GM18868 (cell line): ENCODE measurements around the gene EPB41.
A peak's percentile ranks its signal among the peaks of the same experiment; 100 is the strongest.
"Not testable (repeated sequence)": the region's sequence is repeated elsewhere in the genome, so short reads cannot be mapped to it uniquely, and the experiment has no call there.

ENCODE experiments used
- ATAC-seq: cut with Tn5 transposase; IDR thresholded peaks from one replicate; pipeline ENCODE4 v1.9.1; 2021; ENCODE audit warnings: mild to moderate bottlenecking, moderate library complexity; ENCODE audit not compliant: unreplicated experiment

EPB41 gene

DNA sequence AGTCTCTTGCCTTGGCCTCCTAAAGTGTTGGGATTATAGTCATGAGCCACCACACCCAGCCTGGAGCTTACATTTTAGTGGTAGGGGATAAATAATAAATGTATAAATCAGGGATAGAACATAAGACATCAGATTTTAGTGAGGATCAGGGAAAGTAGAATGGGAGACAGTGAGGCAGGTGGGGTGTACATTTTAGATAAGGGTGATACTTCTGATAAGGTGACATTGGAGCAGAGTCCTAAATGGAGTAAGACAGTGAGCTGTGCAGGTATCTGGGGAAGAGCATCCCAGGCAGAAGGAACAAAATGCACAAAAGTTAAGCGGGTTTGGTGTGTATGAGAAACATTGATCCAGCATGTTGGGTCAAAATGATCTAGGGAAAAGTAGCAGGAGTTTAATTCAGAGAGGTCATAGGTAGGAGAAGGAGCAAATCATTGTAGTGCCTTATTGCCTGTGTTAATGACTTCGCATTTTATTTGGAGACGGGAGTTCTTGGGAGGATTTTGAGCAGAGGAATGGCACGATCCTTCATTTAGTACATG, 11.1 kb downstream of the EPB41 start:
- no peak for ATAC-seq

DNA sequence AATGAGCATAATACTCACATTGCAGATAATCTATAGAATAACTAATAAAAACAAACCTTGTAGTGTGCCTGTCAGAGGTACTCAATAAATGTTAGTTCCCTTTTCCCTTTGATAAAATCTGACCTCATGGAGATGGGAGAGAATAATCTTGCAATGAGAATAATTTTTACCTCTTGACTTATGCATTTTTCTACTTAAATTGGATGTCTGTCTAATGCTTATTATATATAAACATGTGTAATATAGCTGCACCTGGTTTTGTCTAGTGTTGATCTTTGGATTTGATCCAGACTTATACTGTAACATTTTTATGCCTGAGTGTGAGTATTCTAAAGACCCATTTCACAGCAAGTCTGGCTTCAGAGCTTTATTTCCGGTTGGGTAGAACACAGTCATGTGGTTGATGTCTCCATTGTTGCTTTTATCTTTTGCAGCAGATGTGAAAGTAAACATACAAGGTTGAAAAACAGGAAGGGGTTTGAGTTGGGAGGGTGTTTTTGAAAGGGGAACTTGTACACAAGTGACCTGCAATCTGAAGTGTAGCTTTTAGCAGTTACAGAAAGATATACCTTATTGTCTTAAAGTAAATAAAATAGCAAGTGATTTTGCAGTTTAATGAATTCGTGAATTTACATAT, 12.4 kb downstream of the EPB41 start:
- peak; percentile 84 for ATAC-seq

DNA sequence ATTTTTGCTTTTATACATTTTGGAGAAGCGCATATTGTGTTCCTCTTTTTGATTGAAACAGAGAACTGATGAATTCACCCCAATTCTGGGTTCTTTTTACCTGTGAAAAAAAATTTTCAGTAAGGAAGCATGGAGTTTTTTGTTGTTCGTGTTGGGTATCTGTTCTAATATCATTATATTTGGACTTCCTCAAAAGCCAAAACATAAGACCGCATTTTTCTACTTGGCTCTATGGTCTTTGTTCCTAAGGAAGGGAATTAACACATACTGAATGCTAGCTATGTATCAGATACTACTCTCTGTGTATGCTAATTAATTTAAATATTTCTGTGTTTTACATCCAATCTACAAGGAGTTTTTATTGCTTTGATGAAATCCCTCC, 12.9 kb downstream of the EPB41 start:
- ATAC-seq = no peak

DNA sequence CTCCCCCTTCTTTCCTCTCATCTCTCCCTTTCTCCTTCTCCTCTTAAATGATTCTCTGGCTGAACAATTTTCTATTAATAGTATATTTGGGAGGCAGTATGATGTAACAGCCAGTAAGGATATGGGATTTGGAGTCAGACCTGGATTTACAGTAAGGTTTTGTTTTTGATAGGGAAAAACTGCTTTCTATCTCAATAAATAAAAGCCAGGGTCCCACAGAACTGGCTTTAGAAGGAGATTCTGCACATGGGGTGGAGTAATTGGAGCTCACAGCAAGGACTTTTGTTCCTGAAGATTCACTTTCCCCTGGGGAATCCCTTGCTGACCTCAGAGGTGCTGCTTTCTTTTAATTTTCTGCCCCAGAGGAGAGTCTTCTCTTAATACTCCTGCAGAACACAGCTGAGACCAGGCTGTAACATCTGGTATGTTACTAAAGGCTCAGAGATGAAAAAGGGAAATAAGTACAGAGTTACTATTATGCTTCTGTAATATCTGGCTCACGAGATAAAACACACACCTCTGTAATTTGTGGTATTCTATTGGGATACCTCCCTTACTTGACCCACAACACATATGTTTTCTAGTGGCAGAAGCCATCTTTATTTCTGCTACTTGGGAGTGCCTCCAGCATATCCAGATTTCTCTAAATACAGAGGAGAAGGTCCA, 13.4 kb downstream of the EPB41 start:
- no peak for ATAC-seq

DNA sequence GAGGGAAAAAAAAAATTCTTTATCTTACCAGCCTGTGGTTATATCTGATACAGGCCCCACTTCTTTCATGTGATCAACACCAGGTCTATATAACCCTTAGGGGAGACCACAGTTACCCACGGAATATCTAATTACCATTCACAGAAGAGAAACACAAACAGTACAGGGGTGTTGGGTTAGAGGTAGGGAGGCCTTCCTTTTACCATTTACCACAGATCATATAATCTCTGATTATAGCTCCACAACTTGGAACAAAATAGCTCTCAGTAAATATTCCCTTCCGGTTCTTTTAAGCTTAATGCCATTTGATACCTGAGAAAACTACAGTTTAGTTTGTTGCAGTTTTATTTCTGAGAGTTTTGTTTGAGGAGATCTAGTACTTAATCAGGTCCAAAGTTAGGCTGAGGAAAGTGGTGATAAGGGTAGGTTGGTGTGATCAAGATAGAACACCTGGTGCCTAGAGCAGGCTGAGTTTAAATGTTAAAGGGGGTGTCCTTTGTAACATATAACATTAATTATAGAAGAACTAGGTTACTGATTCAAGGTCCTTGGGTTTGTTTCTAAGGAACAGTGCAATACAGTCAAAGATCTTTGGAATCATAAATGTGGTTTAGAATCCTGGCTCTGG, 14.1 kb downstream of the EPB41 start:
- no peak for ATAC-seq

DNA sequence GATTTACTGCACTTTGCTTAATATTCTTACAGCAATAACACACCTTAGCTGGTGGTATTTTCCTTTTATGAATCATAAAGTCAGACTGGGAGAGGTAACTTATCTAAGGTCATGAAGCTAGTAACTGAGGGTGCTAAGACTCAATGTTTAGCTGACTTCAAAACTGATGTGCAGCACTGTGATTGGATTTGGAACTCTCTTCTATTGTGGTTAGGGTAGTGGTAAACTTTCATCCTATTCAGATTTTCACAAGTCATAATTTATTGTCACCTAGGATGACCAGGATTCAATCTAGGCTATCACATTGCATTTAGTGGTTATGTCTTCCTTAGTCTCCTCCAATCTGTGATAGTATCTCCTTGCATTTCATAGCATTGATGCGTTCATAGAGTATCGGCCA, 18.9 kb downstream of the EPB41 start:
- no peak for ATAC-seq

DNA sequence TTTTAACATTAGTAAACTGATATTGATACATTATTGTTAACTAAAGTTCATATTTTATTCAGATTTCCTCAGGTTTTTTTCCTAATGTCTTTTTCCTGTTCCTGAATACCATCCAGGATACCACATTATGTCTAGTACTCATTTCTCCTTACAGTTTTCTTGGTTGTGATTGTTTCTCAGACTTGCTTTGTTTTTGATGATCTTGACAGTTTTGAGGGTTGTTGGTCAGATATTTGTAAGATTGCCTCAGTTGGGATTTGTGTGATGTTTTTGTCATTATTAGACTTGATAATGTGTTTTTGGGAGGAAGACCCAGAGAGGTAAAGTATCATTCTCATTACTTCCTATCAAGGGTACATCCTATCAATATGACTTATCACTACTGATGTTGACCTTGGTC, 19.5 kb downstream of the EPB41 start:
- ATAC-seq = no peak

DNA sequence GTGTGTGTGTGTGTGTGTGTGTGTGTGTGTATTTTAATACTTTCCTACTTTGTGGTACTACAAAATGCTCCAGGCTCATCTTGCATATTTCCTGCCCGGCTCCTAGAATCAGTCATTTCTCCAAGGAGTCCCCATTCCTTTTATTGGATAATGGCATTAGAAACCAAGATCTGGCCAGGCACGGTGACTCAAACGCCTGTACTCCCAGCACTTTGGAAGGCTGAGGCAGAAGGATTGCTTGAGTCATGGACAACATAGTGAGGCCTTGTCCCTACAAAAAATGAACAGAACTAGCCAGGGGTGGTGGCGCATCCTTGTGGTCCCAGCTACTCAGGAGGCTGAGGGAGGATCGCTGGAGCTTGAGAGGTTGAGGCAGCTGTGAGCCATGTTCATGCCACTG, 20.3 kb downstream of the EPB41 start:
- no peak for ATAC-seq

DNA sequence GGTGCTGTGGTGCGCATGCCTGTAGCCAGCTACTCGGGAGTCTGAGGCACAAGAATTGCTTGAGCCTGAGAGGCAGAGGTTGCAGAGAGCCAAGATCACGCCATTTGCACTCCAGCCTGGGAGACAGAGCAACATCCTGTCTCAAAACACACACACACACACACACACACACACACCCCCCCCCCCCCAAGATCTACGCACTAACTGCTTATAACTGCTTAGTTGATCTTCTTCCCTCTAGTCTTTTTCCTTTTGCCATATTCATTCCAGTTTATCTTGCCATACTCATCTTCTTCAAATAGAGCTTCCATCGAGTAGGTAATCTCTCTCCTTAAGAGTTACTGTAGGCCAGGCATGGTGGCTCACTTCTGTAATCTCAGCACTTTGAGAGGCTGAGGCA, 20.9 kb downstream of the EPB41 start:
- no peak for ATAC-seq

DNA sequence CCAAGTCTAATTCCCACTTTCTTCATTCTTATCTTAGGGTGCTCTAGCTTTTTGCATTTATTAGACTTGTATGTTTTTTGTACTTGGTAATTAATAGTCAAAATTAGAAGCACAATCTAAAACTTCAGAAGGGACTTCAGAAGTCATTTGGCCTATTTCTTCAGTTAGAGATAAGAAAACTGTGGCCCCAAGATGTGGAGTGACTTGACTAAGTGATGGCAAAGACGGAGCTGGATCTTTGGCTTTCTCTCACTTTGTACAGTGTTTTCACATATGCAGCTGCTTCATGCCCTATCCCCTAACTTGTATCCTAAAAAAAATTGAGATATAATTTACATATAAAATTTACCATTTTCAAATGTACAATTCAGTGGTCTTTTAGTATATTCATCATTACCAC, 21.7 kb downstream of the EPB41 start:
- ATAC-seq = no peak

DNA sequence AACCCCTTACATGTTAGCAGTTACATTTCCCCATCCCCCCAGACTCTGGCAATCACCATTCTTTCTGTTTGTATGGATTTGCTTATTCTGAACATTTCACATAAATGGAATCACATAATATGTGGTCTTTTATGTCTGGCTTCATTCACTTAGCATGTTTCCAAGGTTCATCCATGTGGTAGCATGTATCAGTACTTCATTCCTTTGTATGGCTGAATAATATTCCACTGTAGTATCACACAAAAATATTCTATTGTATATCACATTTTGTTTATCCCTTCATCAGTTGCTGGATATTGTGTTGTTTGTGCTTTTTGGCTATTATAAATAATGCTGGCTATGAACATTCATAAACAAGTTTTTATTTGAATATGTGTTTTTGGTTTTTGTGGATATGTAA, 22.2 kb downstream of the EPB41 start:
- no peak for ATAC-seq

DNA sequence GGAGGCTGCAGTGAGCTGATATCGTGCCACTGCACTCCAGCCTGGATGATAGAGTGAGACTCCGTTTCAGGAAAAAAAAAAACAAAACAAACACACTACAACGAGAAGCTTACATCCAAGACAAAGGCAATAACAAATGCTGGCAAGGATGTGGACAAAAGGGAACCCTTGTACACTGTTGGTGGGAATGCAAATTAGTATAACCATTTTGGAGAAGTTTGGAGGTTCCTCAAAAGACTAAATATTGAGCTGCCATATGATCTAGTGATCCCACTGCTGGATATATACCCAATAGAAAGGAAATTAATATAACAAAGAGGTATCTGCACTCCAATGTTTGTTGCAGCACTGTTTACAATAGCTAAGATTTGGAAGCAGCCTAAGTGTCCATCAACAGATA, 29.2 kb downstream of the EPB41 start:
- ATAC-seq = not testable (repeated sequence)

DNA sequence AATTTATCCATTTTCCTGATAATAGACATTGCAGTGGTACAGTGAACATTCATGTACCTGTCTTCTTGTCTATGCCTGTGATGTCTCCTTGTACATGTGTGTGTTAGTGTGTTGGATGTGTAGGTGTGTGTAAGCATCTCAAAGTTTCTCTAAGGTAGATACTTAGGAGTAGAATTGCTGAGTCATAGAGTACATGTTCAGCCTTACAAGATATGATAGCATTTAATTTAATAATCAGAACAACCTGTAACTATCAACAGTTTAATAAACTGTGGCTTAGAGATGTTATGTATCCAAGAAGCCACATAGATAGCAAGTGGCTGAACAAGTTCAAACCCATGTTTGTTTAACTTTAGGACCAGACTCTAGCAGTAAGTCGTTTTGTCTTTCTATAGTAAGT, 35.6 kb downstream of the EPB41 start:
- no peak for ATAC-seq

DNA sequence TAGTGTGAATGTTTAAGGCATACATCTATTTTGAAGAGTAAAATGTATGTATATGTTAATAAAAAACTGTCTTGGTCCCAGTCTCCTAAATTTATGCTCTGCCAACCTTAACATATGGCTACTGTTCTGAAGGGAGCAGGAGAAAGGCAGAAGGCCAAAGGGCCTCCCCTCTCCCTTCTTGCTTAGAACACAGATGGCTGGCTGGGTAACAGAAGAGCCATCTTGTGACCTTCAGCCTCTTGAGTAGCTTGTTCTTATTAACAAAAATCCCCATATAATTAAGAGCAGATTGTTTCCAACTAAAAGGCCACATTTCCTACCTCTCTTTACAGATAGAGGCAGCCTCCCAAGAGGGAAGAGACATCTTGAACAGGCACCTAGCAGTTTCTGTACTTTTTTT, 36.1 kb downstream of the EPB41 start:
- ATAC-seq = no peak

DNA sequence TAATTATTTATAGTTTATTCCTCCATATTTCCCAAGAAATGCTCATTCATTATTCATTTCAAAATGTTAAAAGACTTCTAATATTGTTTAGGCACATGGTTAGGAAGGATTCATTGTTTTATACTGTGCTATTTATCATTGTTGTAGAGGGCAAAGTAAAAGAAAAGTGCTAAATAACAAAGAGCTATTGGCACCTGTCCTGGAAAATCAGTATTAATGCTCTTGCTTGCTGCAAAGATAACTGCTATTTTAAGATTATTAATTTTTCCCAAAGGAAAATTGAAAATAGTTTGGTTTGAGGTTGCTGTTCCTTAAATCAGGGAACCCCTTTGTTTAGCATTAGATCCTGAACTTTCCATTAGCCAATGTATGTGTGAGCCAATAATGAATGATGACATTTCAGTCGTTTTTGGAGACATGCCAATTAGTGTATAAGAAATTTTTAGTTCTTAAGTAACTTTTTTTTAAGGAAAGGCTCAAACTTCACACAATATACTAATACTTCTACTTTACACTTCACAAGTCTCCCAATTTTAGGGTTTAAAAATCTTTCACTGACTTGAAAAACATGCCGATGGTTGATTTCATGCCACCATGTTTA, 39.9 kb downstream of the EPB41 start:
- no peak for ATAC-seq

DNA sequence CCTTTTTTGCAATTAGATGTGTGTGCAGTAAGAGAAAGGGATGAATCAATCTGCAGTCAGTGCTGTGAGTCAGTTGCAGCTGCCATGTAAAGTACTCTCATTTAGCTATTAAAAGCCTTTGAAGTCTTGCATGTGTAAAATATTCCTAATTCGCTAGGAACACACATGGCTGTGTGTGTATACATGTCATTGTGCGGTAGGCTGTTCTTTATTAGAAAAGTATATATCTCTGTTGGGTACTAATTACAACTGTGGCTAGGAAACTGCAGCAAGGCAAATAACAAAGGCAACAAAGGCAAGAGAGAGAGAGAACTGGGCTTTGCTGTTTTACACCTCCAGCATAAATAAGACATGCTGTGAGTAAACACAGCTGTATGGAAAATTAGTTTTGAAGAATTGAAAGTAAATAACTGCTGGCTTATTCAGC, 41.7 kb downstream of the EPB41 start:
- ATAC-seq = no peak

DNA sequence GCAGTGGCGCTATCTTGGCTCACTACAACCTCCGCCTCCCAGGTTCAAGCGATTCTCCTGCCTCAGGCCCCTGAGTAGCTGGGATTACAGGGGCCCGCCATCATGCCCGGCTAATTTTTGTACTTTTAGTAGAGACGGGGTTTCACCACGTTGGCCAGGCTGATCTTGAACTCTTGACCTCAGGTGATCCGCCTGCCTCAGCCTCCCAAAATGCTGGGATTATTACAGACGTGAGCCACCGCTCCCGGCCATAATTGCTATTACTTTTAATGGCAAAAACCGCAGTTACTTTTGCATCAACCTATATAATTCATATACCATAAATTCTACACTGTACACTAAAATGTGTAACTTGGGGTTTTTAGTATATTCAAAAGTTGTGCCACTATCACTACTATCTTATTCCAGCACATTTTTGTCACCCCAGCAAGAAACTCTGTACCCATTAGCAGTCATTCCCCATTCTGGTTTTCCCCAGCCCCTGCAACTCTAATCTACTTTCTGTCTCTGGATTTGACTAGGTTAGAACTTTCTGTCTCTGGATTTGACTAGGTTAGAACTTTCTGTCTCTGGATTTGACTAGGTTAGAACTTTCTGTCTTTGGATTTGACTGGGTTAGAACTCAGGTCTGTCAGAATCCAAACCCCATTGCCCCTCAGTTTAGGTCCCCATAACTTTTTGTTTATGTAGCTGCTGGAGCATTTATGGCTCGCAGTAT, 47.9 kb downstream of the EPB41 start:
- not testable (repeated sequence) for ATAC-seq

DNA sequence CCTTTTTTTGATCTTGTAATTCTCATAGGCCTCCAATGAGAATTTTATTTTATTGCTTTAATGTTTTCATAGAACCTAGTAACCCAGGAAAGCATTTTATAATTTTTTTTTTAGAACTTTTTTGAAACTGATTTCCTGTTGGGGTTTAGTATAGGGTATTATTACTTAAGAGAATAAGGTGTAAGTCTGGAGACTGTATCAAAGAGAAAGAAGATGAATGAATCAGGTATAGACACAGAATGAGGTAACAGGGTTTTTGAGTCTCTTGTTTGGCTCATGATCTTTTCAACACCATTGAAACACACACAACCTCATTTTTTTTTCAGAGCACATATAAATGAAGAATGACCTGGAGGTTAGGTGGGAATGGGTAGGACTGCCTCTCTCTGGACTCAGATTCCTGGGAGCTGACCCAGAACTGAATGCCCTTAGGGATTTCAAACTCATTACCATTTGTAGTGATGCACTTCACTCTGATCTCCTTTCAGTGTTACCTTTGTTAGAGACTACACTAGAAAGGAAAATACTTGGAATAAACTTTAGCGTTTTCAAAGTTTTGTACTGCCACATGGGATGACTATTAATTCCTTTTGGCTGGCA, 51.0 kb downstream of the EPB41 start:
- ATAC-seq = no peak

DNA sequence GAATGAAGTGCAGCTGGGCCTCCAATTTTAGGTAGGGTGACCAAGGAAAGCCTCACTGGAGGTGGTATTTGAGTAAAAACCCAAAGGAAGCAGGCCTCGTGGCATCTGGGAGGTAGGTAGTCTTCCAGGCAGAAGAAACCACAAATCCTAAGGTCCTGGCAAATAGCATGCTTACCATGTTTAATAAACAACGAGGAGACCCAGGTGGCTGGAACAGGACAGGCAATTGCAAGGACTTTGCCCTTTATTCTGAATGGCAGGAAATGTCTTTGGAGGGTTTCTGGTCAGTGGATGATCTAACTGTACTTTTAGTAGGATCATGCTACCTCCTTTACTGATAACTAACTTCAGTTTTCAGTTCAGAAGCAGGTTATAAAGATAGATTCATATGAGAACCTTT, 52.2 kb downstream of the EPB41 start:
- ATAC-seq = no peak

DNA sequence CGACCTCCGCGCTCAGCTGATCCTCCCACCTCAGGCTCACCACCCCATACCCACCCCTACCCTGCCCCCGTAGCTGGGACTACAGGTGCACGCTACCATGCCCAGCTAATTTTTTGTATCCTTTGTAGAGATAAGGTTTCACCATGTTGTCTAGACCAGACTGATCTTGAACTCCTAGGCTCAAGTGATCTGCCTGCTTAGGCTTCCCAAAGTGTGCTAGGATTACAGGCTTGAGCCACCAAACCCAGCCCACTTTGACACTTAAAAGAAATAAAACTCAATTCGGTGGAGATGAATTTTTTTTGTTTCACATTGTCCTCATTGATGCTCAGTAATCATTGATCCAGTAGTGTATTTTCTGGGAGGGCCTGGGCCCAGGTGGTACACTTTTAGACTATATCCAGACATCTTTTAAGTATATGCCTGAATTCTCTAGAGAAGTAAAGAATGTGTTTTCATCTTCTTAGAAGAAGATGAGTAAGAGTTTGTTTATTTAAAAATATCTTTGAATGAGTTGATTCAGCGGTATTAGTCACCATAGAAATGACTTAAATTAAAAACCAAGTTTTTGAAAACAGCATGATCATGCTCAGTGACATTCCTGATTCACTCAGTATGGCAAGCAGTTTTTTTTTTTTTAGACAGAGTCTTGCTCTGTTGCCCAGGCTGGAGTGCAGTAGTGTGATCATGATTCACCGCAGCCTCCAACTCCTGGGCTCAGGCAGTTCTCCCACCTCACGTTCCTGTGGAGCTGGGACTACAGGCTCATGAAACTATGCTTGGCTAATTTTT, 57.8 kb downstream of the EPB41 start:
- no peak for ATAC-seq
